Brain microvascular endothelial cell (primary cell): Measurements from ENCODE around the gene HID1.
"Not testable (repeated sequence)": the region's sequence is repeated elsewhere in the genome, so short reads cannot be mapped to it uniquely, and the experiment has no call there.

Source experiments
- DNase-seq: peaks from one replicate; pipeline ENCODE4 v3.0.0-alpha.2; 2020
- H3K27ac ChIP-seq: fragments of 250-450 bp; sonication (Bioruptor Pico); 2 replicates; pipeline ENCODE4 v1.5.1; 2020; ENCODE audit warnings: mild to moderate bottlenecking, moderate library complexity
- H3K27me3 ChIP-seq: fragments of 250-450 bp; sonication (Bioruptor Pico); replicated peaks from 2 replicates; pipeline ENCODE4 v1.5.1; 2020; ENCODE audit warnings: mild to moderate bottlenecking
- H3K36me3 ChIP-seq: fragments of 250-450 bp; sonication (Bioruptor Pico); replicated peaks from 2 replicates; pipeline ENCODE4 v1.5.1; 2020; ENCODE audit warnings: mild to moderate bottlenecking
- H3K4me3 ChIP-seq: 2 replicates; pipeline ENCODE4 v1.5.1; 2011; ENCODE audit warnings: low read depth, mild to moderate bottlenecking, control low read depth, low read length, moderate library complexity
- CTCF ChIP-seq: IDR thresholded peaks from 2 replicates; pipeline ENCODE4 v1.5.1; 2011; ENCODE audit warnings: low read depth, mild to moderate bottlenecking, moderate library complexity, low read length, control low read depth, inconsistent platforms; ENCODE audit errors: missing control alignments
- in situ Hi-C: cut with HindIII; loops from 2 replicates; pipeline ENCODE4 v1.10.0; 2017; ENCODE audit warnings: low sequenced_read_pairs, low pct_ligation_motif_present

HID1 gene

GRCh38 chr17:75008373-75008772, 35.8 kb upstream of the HID1 start:
- TF ChIP-seq CTCF = no peak
- Histone ChIP-seq H3K27ac (no peak overlapping the region), H3K4me3 (no peak overlapping the region), H3K36me3 (peaks cover 24% of the 10 kb centered on the region), H3K27me3 (no peaks in the 10 kb centered on the region)
- no peak for DNase-seq
- in situ Hi-C loops = no loop called here

GRCh38 chr17:75006653-75007052, 34.1 kb upstream of the HID1 start:
- DNase-seq = no peak
- in situ Hi-C loops = no loop called here
- no peak for TF ChIP-seq CTCF
- Histone ChIP-seq H3K27ac (no peak overlapping the region), H3K4me3 (no peak overlapping the region), H3K36me3 (peaks cover 39% of the 10 kb centered on the region), H3K27me3 (no peaks in the 10 kb centered on the region)

GRCh38 chr17:75006084-75006483, 33.5 kb upstream of the HID1 start:
- H3K4me3 ChIP-seq, DNase-seq, H3K27me3 ChIP-seq, in situ Hi-C loops, H3K27ac ChIP-seq: not testable (repeated sequence)
- peaks cover 44% of the 10 kb centered on the region for H3K36me3 ChIP-seq

- Histone ChIP-seq H3K27me3 (no peaks in the 10 kb centered on the region), H3K27ac (no peak overlapping the region), H3K4me3 (no peak overlapping the region), H3K36me3 (peaks cover 47% of the 10 kb centered on the region)
- no peak for TF ChIP-seq CTCF
- no peak for DNase-seq
- in situ Hi-C loops = no loop called here
Measured at GRCh38 chr17:75005291-75005690, 32.7 kb upstream of the HID1 start.

GRCh38 chr17:75004371-75004770, 31.8 kb upstream of the HID1 start:
- no peak for TF ChIP-seq CTCF
- DNase-seq = no peak
- no peak overlapping the region for H3K27ac ChIP-seq
- peaks cover 55% of the 10 kb centered on the region for H3K36me3 ChIP-seq
- H3K4me3 ChIP-seq = no peak overlapping the region
- in situ Hi-C loops = no loop called here
- H3K27me3 ChIP-seq = no peaks in the 10 kb centered on the region

GRCh38 chr17:75003957-75004355, 31.4 kb upstream of the HID1 start:
- Histone ChIP-seq H3K4me3 (no peak overlapping the region), H3K27ac (no peak overlapping the region), H3K27me3 (no peaks in the 10 kb centered on the region), H3K36me3 (peaks cover 56% of the 10 kb centered on the region)
- TF ChIP-seq CTCF = no peak
- no peak for DNase-seq
- in situ Hi-C loops = no loop called here
